Daoy (cell line): Measurements from ENCODE around the gene ZBTB5. TPM values are rescaled to one million over a fixed set of nuclear protein-coding genes. Genes with fewer than 3 reads are reported as not detected.

Experiments used
- DNase-seq: peaks from one replicate; pipeline ENCODE4 v3.0.0-alpha.2; 2015; ENCODE audit warnings: low read depth
- total RNA-seq: library from RNA; depleted of rRNA; stranded (reverse); fragments of >200 nt; shearing (Covaris generic); gene quantifications from 2 replicates; pipeline ENCODE4 v1.2.3, GENCODE V29; 2014

Gene ZBTB5
- total RNA-seq, 1 experiment from 2014 or later, result 12.7 TPM

GRCh38 chr9:37424204-37424685, 41.0 kb downstream of the ZBTB5 start:
- DNase-seq, result no peak

- DNase-seq, result no peak
These were observed 41.7 kb downstream of the ZBTB5 start for GRCh38 chr9:37423508-37423907.

- peak; percentile 92 for DNase-seq
These were observed 42.8 kb downstream of the ZBTB5 start, which contains the start of gene GRHPR for GRCh38 chr9:37422289-37423104. Gene GRHPR, plus strand, starts transcription at chr9:37422696. Its CDS starts 55 bp downstream, at chr9:37422751.

- DNase-seq, result no peak
These were observed 43.3 kb downstream of the ZBTB5 start for GRCh38 chr9:37421914-37422288.

GRCh38 chr9:37420271-37421215, 44.7 kb downstream of the ZBTB5 start:
- no peak for DNase-seq

- no peak for DNase-seq
These were observed 46.0 kb downstream of the ZBTB5 start for GRCh38 chr9:37419204-37419603.

GRCh38 chr9:37417857-37418618, 47.2 kb downstream of the ZBTB5 start:
- DNase-seq, result no peak

- DNase-seq, result no peak
These were observed 47.9 kb downstream of the ZBTB5 start for GRCh38 chr9:37417252-37417803.

GRCh38 chr9:37415011-37415719, 50.1 kb downstream of the ZBTB5 start:
- DNase-seq, result peak; percentile 78

GRCh38 chr9:37414503-37414943, 50.7 kb downstream of the ZBTB5 start:
- no peak for DNase-seq

GRCh38 chr9:37413311-37413710, 51.9 kb downstream of the ZBTB5 start:
- no peak for DNase-seq

GRCh38 chr9:37412431-37413151, 52.7 kb downstream of the ZBTB5 start:
- peak; percentile 53 for DNase-seq

GRCh38 chr9:37410969-37411785, 54.1 kb downstream of the ZBTB5 start:
- no peak for DNase-seq

GRCh38 chr9:37410354-37410861, 54.8 kb downstream of the ZBTB5 start:
- DNase-seq, result no peak

GRCh38 chr9:37408933-37409710, 56.1 kb downstream of the ZBTB5 start:
- peak; percentile 25 for DNase-seq

GRCh38 chr9:37407468-37407867, 57.8 kb downstream of the ZBTB5 start:
- no peak for DNase-seq

- no peak for DNase-seq
These were observed 58.4 kb downstream of the ZBTB5 start for GRCh38 chr9:37406603-37407401.
